Jurkat, Clone E6-1 (cell line): ENCODE results near the gene ZFAND5. TPM values are rescaled to one million over a fixed set of nuclear protein-coding genes. Genes with fewer than 3 reads are reported as not detected.

ENCODE experiments used
- DNase-seq: peaks from one replicate; pipeline ENCODE4 v3.0.0-alpha.2; 2011; ENCODE audit warnings: low read depth, low spot score
- H3K4me3 ChIP-seq: 2 replicates; pipeline ENCODE4 v1.5.1; 2011; ENCODE audit warnings: mild to moderate bottlenecking, low read length, control low read depth, moderate library complexity
- polyA plus RNA-seq: library from polyadenylated mRNA; unstranded; fragments of >200 nt; gene quantifications from one replicate; pipeline ENCODE4 v1.2.1, GENCODE V29; 2012; ENCODE audit warnings: missing spikeins; ENCODE audit not compliant: insufficient read length, insufficient read depth

Gene ZFAND5, protein sequence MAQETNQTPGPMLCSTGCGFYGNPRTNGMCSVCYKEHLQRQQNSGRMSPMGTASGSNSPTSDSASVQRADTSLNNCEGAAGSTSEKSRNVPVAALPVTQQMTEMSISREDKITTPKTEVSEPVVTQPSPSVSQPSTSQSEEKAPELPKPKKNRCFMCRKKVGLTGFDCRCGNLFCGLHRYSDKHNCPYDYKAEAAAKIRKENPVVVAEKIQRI
- 71.1 TPM for polyA plus RNA-seq

DNA sequence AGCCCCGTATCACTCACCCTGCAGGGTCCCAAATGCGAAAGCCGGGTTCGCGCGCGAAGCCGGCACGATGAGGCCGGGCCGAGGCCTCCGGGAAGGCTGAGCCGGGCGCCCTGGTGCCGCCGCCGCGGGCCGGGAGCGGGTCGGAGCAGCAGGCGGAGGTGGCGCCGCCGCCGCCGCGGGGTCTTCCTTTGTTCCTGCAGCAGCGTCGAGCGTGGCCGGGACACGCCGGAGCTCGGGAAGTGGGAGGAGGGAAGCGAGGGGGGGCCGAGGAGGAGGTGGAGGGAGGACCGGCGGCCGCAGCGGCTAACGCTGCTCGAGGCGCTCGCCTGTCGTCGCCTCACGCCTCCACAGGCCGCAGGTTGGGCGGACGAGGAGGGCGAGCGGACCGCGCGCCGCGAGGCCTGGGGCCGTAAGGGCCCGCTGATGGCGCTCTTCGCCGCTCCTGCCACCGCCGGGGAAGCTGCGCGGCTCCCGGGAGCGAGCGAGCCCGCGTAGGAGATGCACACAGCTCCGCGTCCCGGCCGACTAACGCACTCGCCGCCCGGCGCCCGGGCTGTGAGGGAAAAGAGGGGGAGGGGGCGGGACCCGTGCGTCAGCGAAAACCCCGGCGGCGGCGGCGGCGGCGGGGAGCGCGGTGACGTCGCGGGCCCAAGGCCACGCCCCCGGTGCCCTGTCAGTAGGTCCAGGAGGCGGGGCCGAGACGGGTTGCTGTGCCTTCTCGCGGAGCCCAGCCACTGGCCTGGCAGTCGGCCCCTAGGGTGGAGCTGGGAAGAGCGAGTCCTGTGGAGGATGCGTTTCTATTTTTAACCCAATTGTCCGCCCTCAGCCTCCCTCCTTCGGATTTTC, at the start of gene ZFAND5:
Gene ZFAND5, minus strand, starts transcription at position 530 of the 846 bp plus-strand sequence. CDS start 4,430 bp downstream, outside the sequence.
- H3K4me3 ChIP-seq, result peak within 1 kb of the TSS; percentile 76
- DNase-seq, result peak; percentile 82

DNA sequence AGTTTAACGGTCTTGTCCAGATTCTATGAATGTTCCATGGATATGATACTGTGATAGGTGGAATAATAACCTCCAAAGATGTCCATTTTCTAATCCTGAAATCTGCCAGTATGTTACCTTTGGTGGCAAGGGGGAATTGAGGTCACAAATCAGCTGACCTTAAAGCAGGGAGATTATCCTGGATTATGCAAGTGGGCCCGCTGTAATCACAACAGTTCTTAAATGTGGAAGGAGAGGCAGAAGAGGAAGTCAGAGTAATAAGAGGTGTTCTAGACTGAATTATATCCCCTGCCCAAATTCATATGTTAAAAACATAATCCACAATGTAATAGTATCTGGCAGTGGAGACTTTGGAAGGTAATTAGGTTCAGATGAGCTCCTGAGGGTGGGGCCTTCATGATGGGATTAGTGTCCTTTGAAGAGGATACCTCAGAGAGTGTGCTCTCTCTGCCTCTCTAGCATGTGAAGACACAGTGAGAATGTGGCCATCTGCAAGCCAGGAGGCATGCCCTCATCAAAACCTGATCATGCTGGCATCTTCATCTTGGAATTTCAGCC, 47.6 kb upstream of the ZFAND5 start:
- H3K4me3 ChIP-seq, result no peak overlapping the region
- DNase-seq, result no peak

DNA sequence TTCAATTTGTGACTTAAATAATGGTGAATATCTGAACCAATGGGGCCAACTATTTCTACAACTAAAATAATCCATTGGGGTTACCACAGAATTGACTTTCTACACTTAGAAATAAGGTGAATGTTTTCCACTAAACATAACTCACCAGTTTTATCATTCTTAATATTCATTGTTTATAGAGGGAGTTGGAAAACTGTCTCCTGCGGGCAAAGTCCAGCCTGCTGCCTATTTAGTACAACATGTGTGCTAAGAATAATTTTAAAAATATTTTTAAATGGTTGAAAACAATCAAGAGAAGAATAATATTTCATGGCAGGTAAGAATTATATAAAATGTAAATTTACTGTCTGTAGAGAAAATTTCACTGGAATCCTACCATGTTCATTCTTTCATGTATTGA, 45.2 kb upstream of the ZFAND5 start:
- H3K4me3 ChIP-seq, result no peak overlapping the region
- DNase-seq, result no peak

DNA sequence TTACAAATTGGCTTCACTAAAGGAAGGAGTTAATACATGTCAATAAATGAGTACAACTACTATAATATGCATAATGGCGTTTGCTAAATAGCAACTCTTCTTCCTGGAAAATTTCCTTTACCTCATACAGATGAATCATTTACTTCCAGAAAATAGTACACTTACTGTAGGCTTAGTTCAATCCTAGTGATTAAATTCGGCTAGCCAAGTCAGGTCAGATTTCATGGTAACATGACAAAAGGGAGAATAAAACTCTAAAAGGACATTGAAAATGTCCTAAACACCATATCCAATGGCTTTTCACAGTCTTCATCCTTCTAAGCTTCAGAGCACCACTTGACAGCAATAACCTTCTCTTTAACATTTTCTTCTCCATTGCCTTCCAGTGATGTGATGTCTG, 42.1 kb upstream of the ZFAND5 start:
- DNase-seq, result no peak
- H3K4me3 ChIP-seq, result no peak overlapping the region

DNA sequence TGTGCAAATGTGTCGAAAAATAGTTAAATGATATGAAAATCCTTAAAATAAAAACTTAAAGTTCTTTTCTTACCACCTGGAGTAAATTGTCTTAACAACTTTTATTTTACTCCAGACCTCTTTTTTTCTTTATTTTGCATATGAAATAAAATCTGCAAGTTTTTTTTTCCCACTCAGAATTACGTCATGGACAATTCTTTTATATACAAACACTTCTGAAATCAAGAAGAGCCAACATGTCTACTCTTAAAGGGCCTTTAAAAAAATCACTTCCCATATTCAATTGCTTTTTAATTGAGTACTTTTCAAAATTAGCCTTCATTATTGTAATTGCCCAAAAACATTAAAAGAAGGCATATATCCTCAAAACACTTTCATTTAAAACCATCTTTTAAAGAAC, 37.7 kb upstream of the ZFAND5 start:
- H3K4me3 ChIP-seq, result no peak overlapping the region
- DNase-seq, result no peak

DNA sequence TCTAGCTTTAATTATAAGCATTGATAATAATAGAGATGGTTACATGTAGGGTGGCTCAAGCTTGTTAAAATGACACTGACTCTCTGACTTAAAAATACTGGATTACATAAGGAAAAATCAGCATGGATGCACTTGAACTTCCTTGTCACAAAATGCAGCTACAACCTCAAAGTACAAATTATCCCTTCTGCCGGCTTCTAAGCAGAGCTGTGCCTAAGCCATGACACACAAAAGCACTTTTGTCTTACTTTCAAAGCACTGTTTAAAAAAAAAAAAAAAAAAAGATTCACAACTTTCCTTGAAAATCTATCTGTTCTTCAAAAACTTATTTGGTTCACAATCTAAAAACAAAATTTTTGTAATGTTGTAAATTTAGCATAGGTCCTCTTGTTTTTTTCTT, 36.4 kb upstream of the ZFAND5 start:
- H3K4me3 ChIP-seq, result no peak overlapping the region
- DNase-seq, result no peak

DNA sequence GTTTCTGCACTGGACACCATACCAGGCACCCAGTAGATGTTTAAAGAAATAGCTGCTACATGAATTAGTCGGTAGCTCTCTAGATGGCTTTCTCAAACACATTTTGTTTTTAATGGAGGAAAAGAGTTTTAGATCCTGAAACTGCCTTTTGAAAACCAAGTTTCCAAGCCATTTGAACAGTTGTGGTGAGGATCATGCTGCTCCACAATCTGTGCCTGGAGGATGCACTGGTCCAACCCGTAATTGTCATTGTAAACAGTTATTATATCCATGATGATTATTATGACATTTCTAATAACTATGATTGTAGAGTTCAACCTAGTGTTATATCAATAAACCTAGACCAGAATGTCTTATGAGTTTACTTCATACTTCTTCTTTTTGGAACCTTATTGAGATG, 35.9 kb upstream of the ZFAND5 start:
- DNase-seq, result no peak

DNA sequence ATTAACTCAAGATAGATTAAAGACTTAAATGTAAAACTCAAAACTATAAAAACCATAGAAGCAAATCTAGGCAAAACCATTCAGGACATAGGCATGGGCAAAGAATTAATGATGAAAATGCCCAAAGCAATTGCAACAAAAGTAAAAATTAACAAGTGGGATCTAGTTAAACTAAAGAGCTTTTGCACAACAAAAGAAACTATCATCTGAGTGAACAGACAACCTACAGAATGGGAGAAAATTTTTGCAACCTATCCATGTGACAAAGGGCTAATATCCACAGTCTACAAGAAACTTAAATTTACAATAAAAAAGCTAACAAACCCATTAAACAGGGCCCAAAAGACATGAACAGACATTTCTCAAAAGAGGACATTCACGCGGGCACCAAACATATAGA, 34.4 kb upstream of the ZFAND5 start:
- DNase-seq, result no peak

More for the DNA sequence above, 35.9 kb upstream of the ZFAND5 start:
- H3K4me3 ChIP-seq, result no peak overlapping the region

DNA sequence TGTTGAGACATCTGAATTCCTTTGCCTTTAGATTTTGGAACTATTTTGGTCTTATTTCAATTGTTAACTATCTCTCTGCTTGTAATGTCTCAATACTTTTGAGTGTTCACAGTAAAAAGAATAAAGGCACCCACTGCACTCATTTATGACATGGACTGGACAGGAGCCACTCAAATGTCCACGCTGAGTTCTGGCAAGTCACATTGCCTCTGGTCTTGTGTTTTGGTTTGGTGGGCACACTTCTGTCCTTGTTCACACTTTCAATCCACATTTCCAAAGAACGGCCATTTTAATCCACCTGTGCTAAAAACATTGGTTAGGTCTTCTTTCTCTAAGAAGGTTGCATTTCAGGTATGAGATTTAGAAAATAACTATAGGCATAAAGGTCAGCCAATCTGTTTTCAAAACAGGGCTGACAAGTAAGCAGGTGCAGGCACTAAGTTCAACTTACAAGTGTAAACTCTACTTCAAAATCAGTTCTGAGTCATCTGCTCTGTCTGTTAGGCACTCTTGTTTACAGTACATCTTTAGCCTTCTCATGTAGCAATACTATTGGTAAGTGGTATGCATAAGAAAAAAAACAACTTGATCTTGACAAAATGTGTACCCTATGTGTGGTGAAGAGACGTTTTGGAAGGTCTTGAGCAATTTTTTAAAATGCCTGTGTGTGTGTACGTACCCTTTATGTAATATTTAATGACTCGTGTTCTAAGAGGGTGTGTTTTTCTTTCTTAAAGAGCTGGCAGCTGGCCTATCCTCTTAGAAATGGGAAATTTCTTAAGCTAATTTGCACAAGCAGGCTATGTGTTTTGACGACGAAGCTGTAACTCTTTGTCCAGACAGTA, 31.5 kb upstream of the ZFAND5 start:
- H3K4me3 ChIP-seq, result no peak overlapping the region
- no peak for DNase-seq

More for the DNA sequence above, 34.4 kb upstream of the ZFAND5 start:
- H3K4me3 ChIP-seq, result no peak overlapping the region

DNA sequence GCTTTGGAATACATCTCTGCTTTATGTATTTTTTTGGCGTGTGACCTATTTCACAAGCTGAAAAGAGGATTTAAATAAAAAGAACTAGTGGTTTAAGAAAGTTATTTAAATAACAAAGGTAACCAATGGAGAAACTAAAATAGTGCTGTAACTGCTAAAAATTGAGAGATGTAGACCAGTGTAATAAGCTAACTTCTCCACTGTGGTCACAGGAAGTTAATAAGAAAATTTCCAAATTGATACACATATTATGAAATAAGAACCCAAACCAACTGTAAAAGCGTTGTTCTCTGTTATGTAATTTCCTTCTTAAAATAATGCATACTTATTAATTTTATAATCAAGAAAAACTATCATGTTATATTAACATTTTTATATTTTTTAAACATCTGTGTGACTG, 29.1 kb upstream of the ZFAND5 start:
- H3K4me3 ChIP-seq, result no peak overlapping the region
- no peak for DNase-seq

DNA sequence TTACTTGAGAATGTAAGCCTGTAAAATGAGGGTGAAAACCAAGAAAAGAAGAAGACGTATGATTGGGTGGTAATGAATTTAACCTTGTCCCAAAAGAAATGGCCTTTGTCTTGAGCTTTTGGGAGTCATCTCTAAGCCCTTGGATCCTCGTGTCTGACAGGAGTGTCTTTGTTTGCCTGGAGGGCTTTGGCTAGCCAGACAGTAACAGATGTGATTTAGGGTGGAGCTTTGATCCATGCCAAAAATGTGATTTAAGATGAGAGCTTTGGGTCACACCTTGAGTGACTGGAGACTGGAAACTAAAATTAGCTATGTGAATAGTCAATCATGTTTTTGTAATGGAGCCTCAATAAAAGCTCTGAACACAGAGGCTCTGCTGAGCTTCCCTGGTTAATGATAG, 25.9 kb upstream of the ZFAND5 start:
- no peak overlapping the region for H3K4me3 ChIP-seq
- DNase-seq, result no peak

DNA sequence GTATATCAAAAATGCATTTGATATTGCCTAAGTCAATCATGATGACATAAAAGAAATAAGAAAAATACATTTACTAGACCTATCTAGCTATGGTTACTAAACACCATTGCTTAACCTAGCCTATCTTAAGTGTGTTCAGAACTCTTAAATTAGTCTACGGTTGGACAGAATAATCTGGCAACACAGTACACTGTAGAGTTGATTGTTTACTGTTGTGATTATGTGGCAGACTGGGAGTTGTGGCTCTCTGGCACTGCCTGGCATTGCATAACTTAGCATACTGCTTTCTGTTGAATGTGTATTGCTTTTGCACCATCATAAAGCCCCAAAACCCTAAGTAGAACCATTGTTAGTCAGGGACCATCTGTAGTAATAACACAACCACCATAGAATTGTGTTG, 21.2 kb upstream of the ZFAND5 start:
- no peak overlapping the region for H3K4me3 ChIP-seq
- DNase-seq, result no peak

DNA sequence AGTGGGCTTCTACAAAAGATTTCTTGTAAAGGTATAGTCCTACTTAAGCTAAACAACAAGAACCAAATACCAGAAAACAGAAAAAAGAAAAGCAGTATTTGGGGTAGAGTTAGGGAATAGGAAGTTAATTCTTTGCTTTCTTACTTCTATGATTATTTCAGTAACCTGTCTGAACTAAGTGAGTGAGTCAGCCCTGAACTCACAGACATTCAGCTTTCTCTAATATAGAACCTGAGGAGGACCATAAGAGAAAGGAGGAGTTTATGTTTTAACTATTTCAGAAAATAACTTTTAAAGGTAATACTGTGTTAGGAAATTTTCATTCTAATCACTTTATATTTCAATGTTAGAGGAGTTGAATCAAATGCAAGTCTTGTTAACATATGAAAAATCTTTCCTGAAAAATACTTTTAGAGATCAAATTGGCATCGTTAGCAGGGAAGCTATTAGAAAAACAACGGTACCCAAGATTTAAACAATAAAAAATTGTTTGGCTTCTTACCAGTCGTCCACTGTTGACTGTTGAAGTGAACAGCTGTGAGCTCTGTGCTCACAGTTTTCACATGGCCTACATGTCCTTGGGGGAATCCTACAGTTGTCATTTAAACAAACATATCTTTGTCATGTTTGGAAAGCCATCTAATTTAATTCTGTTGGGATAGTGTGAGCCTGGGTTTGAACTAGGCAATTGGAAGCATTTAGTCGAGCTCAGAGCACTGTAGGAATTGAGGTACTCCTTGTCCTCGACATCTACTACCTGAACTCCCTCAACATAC, 19.9 kb upstream of the ZFAND5 start:
- no peak for DNase-seq
- no peak overlapping the region for H3K4me3 ChIP-seq

DNA sequence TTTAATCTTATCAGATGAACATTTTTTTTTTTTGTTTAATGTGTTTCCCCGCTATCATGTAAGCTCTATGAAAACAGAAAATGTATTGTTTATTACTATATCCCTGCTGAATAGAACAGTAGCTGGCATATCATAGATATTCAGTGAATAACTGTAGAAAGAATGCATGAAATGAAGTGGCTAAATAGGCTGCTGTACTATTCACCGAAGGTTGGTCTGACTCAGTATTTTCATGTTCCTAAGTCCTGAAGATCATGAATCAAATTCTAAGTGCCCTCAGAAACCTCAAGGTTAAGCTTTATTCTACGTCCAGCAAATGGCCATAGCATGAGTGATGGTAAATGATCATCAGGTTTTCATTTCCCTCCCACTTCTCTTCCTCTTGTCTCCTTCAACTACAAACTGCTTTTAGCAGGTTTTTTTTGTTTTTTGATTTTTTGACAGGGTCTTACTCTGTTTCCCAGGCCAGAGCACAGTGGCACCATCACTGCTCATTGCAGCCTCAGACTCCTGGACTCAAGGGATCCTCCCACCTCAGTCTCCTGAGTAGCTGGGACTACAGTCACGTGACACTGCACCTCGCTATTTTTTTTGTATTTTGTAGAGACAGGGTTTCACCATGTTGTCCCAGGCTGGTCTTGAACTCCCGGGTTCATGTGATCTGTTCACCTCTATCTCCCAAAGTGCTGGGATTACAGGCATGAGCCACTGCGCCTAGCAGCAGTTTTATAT, 19.1 kb upstream of the ZFAND5 start:
- H3K4me3 ChIP-seq, result no peak overlapping the region

DNA sequence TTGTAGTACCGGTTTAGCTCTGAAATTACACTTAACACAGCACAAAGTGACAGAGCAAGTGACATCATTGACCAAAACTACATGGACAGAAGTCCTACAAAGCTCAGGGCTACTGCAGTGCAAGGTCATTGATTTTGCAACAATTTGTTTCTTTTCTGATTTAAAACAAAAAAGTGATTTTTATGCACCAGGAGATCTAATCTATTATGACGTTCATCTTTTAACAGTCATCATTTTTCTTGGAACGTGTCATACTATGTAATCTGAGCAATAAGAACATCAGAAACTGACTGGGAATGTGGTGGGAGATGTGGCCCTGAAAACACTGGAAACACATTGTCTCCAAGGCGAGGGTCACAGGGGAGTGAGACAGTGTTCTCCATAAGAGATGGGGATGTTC, 17.4 kb upstream of the ZFAND5 start:
- H3K4me3 ChIP-seq, result no peak overlapping the region
- DNase-seq, result no peak

More for the DNA sequence above, 19.1 kb upstream of the ZFAND5 start:
- DNase-seq, result no peak

DNA sequence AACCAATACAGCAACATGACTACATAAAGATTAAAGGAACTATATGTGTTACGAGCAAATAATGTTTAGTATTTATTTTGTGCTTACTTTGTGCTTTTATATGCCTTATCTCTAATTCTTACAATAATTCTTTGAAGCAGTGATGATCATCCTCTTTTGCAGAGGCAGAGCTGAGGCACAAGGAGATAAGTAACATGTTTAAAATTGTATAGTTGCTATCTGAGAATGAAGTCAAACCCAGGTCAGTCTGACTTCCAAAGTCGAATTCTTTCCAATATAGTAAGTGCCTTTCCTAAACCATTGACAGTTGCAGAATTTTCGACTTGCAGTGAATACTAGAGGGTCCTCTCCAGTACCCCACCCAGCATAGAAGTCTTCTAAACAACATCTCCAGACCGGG, 12.0 kb upstream of the ZFAND5 start:
- no peak overlapping the region for H3K4me3 ChIP-seq
- DNase-seq, result no peak

DNA sequence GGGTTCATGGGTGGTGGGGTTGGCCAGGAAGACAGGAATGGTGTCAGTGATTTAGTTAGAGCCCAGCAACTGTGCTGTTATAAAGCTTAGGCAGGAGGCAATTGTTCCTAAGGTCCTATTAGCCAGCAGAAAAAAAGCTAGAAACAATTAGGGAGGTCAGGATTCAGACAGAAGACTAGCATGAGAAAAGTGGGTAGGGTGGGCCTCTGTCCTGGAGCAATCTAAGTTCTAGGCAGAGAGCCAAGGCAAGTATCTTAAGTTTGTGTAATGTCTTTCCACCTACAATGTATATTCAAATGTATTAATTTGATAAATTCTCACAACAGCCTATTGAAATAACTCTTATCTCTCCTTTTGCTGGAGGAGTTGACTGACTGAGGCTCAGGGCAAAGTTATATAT, 6.1 kb upstream of the ZFAND5 start:
- DNase-seq, result no peak
- no peak overlapping the region for H3K4me3 ChIP-seq
